SJCRH30 (cell line): Measurements from ENCODE around the gene TP53I13. TPM values are rescaled to one million over a fixed set of nuclear protein-coding genes. Genes with fewer than 3 reads are reported as not detected.

Experiments used
- DNase-seq, 2 experiments: peaks; one replicate each; pipeline ENCODE4 v3.0.0-alpha.2; 2015 to 2020
- H3K27ac ChIP-seq: fragments of 250-450 bp; sonication (Bioruptor Pico); 2 replicates; pipeline ENCODE4 v1.5.1; 2020; ENCODE audit warnings: mild to moderate bottlenecking, moderate library complexity
- H3K27me3 ChIP-seq: fragments of 250-450 bp; sonication (Bioruptor Pico); 2 replicates; pipeline ENCODE4 v1.5.1; 2020; ENCODE audit warnings: mild to moderate bottlenecking, moderate library complexity
- H3K36me3 ChIP-seq: fragments of 250-450 bp; sonication (Bioruptor Pico); 2 replicates; pipeline ENCODE4 v1.5.1; 2020; ENCODE audit warnings: mild to moderate bottlenecking, moderate library complexity
- H3K4me1 ChIP-seq: fragments of 250-450 bp; sonication (Bioruptor Pico); 2 replicates; pipeline ENCODE4 v1.5.1; 2020; ENCODE audit warnings: mild to moderate bottlenecking, moderate library complexity
- H3K4me3 ChIP-seq: fragments of 250-450 bp; sonication (Bioruptor Pico); 2 replicates; pipeline ENCODE4 v1.5.1; 2020; ENCODE audit warnings: mild to moderate bottlenecking, moderate library complexity
- H3K9me3 ChIP-seq: fragments of 250-450 bp; sonication (Bioruptor Pico); replicated peaks from 2 replicates; pipeline ENCODE4 v1.5.1; 2020; ENCODE audit warnings: mild to moderate bottlenecking, moderate library complexity
- total RNA-seq: library from RNA; depleted of rRNA; stranded (reverse); fragments of >200 nt; shearing (Covaris generic); gene quantifications from 2 replicates; pipeline ENCODE4 v1.2.3, GENCODE V29; 2014

The TP53I13 gene
- total RNA-seq, 1 experiment from 2014 or later, result 45.0 TPM

GRCh38 chr17:29591737-29592608, 23.5 kb downstream of the TP53I13 start:
- H3K4me3 ChIP-seq, result peak overlapping the region; percentile 70
- H3K27me3 ChIP-seq, result no peaks in the 10 kb centered on the region
- peak overlapping the region; percentile 57 for H3K27ac ChIP-seq
- peaks cover 17% of the 10 kb centered on the region; the same call in 1 of the 2 replicates for H3K4me1 ChIP-seq
- peak; percentile 95 to 96 for DNase-seq
- no peaks in the 10 kb centered on the region for H3K36me3 ChIP-seq
- H3K9me3 ChIP-seq, result no peaks in the 10 kb centered on the region

GRCh38 chr17:29592850-29593551, 24.5 kb downstream of the TP53I13 start, which contains the start of gene ANKRD13B:
Gene ANKRD13B, plus strand, starts transcription at chr17:29593132. Its CDS starts 490 bp downstream, at chr17:29593622.
- peak; percentile 78 to 81 for DNase-seq
- no peaks in the 10 kb centered on the region for H3K27me3 ChIP-seq
- H3K36me3 ChIP-seq, result no peaks in the 10 kb centered on the region
- H3K27ac ChIP-seq, result peak within 1 kb of the TSS; percentile 14; the same call in 1 of the 2 replicates
- H3K9me3 ChIP-seq, result no peaks in the 10 kb centered on the region
- H3K4me3 ChIP-seq, result peak within 1 kb of the TSS; percentile 70
- peaks cover 18% of the 10 kb centered on the region; the same call in 1 of the 2 replicates for H3K4me1 ChIP-seq

GRCh38 chr17:29593591-29594518, 25.4 kb downstream of the TP53I13 start:
- Histone ChIP-seq H3K36me3 (no peaks in the 10 kb centered on the region), H3K27me3 (no peaks in the 10 kb centered on the region), H3K4me1 (peaks cover 16% of the 10 kb centered on the region), H3K9me3 (no peaks in the 10 kb centered on the region), H3K4me3 (peak overlapping the region; percentile 70), H3K27ac (no peak overlapping the region)
- DNase-seq, result peak; percentile 63 to 74

- no peaks in the 10 kb centered on the region for H3K36me3 ChIP-seq
- DNase-seq, result no peak
- H3K4me1 ChIP-seq, result peaks cover 23% of the 10 kb centered on the region
- H3K4me3 ChIP-seq, result peak overlapping the region; percentile 70
- H3K9me3 ChIP-seq, result no peaks in the 10 kb centered on the region
- H3K27me3 ChIP-seq, result no peaks in the 10 kb centered on the region
- no peak overlapping the region for H3K27ac ChIP-seq
Observed at GRCh38 chr17:29594519-29595090, 26.1 kb downstream of the TP53I13 start.

GRCh38 chr17:29595107-29595942, 26.8 kb downstream of the TP53I13 start:
- no peak overlapping the region for H3K27ac ChIP-seq
- no peaks in the 10 kb centered on the region for H3K9me3 ChIP-seq
- peaks cover 23% of the 10 kb centered on the region for H3K4me1 ChIP-seq
- H3K36me3 ChIP-seq, result no peaks in the 10 kb centered on the region
- H3K4me3 ChIP-seq, result no peak overlapping the region
- H3K27me3 ChIP-seq, result no peaks in the 10 kb centered on the region
- DNase-seq, result no peak

GRCh38 chr17:29595943-29596774, 27.7 kb downstream of the TP53I13 start:
- H3K4me3 ChIP-seq, result no peak overlapping the region
- H3K27me3 ChIP-seq, result no peaks in the 10 kb centered on the region
- H3K9me3 ChIP-seq, result no peaks in the 10 kb centered on the region
- DNase-seq, result no peak
- no peaks in the 10 kb centered on the region for H3K36me3 ChIP-seq
- peaks cover 23% of the 10 kb centered on the region for H3K4me1 ChIP-seq
- no peak overlapping the region for H3K27ac ChIP-seq

- no peak for DNase-seq
- Histone ChIP-seq H3K4me3 (no peak overlapping the region), H3K4me1 (peaks cover 23% of the 10 kb centered on the region), H3K36me3 (no peaks in the 10 kb centered on the region), H3K27ac (no peak overlapping the region), H3K9me3 (no peaks in the 10 kb centered on the region), H3K27me3 (no peaks in the 10 kb centered on the region)
Observed at GRCh38 chr17:29596811-29597210, 28.3 kb downstream of the TP53I13 start.

- peaks cover 16% of the 10 kb centered on the region for H3K4me1 ChIP-seq
- no peak overlapping the region for H3K27ac ChIP-seq
- DNase-seq, result no peak
Observed at GRCh38 chr17:29597361-29598172, 29.1 kb downstream of the TP53I13 start.

GRCh38 chr17:29603109-29603674, 34.7 kb downstream of the TP53I13 start:
- H3K27me3 ChIP-seq, result no peaks in the 10 kb centered on the region
- H3K36me3 ChIP-seq, result no peaks in the 10 kb centered on the region
- DNase-seq, result no peak
- H3K4me3 ChIP-seq, result no peak overlapping the region
- H3K9me3 ChIP-seq, result no peaks in the 10 kb centered on the region
- peaks cover 7% of the 10 kb centered on the region; the same call in 1 of the 2 replicates for H3K4me1 ChIP-seq
- H3K27ac ChIP-seq, result no peak overlapping the region

More at GRCh38 chr17:29597361-29598172, 29.1 kb downstream of the TP53I13 start:
- no peaks in the 10 kb centered on the region for H3K27me3 ChIP-seq
- no peak overlapping the region for H3K4me3 ChIP-seq
- H3K9me3 ChIP-seq, result no peaks in the 10 kb centered on the region
- H3K36me3 ChIP-seq, result no peaks in the 10 kb centered on the region

GRCh38 chr17:29607557-29608195, 39.2 kb downstream of the TP53I13 start:
- Histone ChIP-seq H3K4me1 (peaks cover 6% of the 10 kb centered on the region), H3K36me3 (no peaks in the 10 kb centered on the region), H3K4me3 (no peak overlapping the region), H3K27me3 (no peaks in the 10 kb centered on the region), H3K27ac (no peak overlapping the region), H3K9me3 (0 out of 2 replicates have a peak, but pooled peaks cover under 1% of the 10 kb centered on the region)
- no peak for DNase-seq

GRCh38 chr17:29608986-29609385, 40.5 kb downstream of the TP53I13 start:
- Histone ChIP-seq H3K36me3 (peaks cover 3% of the 10 kb centered on the region; the same call in 1 of the 2 replicates), H3K27ac (no peak overlapping the region), H3K4me3 (no peak overlapping the region), H3K4me1 (peaks cover 6% of the 10 kb centered on the region), H3K9me3 (0 out of 2 replicates have a peak, but pooled peaks cover 3% of the 10 kb centered on the region), H3K27me3 (no peaks in the 10 kb centered on the region)
- DNase-seq, result peak in 1 of 2 experiments; percentile 45
